ENCODE results near the gene LRMDA.

LRMDA gene

DNA sequence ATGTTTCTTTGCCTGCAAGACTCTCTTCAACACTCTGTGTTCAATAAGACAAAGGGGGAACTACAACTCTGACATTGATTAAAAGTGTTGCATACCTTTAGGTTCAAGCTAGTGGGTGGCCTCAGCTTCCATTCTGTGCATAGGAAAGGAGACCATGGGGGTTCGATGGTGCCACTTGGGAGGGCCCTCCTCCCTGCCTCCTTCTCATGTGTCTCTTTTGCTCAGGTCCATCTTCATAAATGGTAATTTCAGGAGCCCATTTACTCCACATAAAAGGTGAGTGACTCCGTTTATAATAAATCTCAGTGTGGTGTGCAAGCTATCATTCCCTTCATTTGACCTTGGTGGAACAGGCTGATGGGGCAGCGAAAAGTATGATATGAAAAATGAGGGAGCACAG, 285.1 kb downstream of the LRMDA start:
- no peak for DNase-seq (ENCODE audit: low read depth)

DNA sequence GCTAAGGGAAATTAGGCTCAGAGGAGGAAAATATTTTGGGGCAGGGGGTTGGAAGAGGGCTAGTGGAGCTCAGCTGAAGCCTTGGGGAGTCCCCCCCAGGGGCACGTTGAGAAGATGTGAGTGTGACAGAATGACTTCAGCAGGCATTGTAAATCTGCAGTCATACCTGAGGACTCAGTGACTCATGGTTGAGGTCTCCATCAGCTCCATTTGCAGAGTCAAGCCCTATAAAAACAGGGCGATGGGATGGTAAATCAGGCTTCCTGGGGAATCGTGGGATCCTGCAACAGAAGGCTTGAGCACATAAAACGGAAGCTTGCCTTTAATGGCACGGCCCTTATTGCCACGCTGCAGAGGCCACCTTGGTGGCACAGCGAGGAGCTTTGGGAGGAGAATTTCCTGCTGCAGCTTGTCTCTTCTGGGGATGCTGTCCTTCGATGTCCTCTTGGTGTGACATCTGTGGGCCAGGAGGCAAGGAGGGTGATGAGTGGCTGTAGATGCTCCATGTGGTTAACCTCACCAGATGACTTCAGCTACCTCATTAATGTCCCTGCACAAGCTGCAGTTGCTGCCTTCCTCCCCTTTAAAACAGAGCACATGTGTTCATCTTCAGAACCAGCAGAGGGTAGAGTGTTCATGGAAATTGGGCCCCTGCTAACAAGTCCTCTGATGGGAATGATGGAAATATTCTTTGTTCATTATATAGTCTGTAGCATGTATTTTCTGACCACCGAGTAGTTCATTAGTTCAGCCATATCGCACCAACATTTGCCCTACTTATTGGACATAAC, 285.9 kb downstream of the LRMDA start:
- no peak for DNase-seq (ENCODE audit: low read depth)

DNA sequence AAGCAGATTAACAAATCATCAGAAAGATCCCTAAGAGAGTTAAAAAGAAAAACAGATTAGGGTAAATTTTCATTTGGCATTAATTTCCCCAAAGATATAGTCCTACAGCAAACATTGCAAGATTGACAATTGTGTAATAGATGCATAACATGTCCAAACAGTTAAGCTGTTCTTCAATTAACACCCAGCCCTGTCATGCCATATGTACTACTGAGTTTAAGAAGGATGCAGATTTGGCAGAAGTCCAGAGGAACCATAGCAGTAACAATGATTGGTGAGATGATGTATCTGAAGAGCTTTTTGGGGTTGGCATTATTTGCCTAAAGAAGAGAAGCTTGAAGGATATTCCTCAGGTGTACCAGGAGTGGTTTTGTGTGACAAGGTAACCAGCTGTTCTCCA, 287.6 kb downstream of the LRMDA start:
- no peak for DNase-seq (ENCODE audit: low read depth)

DNA sequence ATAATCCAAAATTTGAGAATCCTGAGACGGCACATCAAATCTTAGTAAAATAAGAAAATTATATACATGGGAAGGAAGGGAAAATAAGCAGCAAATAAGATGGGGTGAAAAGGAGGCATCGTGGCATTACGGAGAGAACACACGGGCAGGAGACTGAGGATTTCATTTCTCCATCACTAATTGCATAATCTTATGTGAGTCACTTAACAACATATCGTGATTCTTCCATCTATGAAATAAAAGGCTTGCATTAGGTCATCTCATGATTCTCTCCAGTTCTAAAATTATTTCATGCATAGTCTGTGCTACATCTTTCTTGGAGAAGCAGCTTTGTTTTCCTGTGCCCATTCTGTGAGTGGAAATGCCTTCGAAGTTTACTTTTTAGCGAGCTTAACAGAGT, 288.7 kb downstream of the LRMDA start:
- DNase-seq (ENCODE audit: low read depth), result no peak

DNA sequence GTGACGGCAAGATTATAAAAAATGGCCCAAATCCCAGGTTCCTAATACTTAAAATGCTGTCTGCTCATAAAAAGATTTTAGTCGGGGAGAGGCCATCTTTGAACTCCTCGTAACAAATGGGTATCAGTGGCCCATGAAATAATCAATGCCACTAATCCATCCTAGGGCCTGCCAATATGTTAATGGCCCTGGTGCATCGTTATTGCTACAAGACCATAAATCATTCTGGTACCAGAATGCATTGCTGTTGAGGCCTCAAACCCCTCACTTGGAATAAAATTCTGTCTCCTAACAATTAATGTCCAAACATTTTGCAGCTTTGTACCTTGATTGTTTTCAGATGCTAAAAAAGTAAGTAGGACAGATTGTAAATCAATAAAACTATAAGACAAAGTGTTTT, 290.6 kb downstream of the LRMDA start:
- no peak for DNase-seq (ENCODE audit: low read depth)

DNA sequence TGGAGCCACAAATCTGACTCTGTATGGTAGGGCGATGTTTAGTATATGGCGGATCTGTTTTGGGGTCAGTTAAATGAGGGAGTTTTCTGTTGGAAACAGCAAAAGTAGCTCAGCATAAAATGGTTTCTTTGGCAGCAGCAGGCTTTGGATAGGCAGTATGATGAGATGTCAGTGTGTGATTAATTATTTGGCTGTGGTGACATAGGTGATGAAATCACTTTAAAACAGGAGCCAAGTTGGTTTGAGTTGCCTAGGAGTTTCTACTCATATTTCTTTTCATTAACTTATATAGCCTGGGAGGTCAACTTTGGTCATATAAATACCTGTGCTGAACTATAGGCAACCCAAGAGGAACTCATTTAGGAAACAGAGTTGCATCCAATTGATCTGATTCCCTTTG, 291.2 kb downstream of the LRMDA start:
- no peak for DNase-seq (ENCODE audit: low read depth)

DNA sequence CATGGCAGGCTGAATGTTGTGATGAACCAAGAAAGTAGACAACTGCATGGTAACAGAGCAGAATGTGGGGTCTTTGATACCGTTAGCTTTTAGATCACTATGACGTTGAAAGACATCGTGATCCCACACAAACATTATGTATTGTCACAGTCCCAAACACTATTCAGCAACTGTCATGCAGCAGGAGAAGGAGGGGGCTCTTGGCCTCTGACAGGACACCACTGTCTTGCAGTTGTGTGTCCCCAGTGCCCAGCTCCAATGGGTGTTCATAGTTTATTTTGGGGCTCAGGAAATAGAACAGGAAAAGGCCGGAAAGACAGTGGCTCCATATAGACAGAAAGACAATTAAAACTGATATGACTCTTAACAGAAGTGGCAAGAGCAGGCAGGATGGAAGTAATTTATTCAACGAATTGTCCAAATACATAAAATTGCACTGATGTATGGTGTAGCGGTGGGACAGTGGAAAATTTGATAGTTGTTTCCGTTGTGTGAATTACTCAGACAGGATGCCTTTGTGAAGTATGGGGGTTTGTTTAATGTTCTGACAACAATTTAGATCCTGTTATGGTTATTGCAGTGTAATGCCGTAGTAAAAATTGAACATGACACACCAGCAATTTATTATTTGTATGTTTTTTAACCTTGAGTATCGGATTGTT, 292.0 kb downstream of the LRMDA start:
- DNase-seq (ENCODE audit: low read depth), result no peak

DNA sequence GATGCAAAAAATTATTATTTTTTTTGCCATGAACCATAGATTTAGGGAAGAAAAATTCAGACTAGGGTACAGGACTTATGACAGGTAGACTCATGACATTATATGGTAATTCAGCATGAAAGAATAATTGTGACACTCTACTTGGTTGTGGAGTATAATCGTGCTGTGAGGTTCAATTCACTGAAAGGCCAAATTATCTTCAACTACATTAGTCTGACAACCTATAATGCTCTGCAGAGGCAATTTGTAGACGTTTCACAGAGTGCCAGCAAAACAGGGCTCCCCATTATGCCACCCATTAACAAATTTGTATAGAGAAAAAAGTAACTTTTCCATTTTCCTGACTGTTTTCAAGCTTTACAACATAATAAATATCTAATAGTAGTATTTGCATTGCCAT, 292.6 kb downstream of the LRMDA start:
- no peak for DNase-seq (ENCODE audit: low read depth)

DNA sequence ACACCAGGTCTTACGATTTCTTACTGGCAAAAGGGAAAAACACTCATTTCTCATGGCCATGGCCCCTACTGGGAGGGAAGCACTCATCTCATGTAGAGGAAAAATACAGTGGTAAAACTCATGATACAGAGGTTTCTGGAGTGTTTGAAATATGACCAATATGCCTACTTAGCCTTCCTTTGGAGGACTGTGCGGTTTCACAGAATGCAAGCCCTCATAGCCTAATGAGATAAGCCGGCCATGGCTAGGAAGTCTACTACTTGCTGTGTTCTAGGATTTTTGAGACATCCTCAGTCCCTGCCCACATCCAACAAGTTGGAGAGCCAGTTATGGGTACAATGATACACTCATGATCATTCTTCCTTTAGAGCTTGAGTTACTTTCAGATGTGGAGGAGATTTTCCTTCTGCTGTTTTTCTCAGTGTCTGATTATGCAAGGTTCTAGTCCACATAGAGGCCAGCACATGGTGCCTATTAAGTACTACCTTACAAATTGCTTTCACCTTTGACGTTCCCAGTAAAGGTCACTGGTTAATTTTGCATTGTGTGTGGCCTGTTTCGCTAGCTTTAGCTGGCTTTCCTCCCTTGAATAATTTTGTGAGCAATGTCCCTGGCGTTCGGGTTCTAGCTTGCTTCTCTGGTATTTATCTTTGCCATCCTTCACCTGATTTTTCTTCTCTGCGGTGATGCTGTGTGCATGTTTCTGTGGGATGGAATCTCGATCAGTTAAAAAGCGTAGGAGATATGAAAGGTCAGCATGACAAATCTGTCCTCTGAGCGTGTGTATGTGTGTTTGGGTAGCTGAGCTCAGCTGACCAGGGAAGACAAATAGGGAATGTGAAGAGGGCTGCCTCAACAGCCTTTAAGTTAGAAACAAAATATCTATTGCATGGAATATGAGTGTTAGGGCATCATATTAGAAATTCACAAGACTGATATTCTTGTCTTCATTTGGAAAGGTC, 295.4 kb downstream of the LRMDA start:
- DNase-seq (ENCODE audit: low read depth), result no peak

DNA sequence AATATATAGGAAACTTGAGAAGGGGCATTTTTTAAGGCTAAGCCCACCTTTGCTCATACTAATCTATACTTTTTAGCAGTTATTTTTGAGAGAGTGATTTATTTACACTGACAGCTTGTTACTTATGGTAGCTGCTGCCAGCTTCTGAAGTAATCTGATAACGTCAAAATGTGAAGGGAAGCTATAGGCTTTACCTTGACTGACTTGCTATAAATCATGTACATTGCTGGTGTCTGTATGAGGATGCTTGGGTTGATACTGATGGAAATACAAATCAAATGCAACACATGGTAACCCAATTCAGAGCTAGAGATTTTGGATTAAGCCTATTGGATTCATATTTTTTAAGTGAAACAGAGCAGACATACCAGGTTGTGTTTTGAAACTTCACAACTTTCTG, 299.4 kb downstream of the LRMDA start:
- no peak for DNase-seq (ENCODE audit: low read depth)

DNA sequence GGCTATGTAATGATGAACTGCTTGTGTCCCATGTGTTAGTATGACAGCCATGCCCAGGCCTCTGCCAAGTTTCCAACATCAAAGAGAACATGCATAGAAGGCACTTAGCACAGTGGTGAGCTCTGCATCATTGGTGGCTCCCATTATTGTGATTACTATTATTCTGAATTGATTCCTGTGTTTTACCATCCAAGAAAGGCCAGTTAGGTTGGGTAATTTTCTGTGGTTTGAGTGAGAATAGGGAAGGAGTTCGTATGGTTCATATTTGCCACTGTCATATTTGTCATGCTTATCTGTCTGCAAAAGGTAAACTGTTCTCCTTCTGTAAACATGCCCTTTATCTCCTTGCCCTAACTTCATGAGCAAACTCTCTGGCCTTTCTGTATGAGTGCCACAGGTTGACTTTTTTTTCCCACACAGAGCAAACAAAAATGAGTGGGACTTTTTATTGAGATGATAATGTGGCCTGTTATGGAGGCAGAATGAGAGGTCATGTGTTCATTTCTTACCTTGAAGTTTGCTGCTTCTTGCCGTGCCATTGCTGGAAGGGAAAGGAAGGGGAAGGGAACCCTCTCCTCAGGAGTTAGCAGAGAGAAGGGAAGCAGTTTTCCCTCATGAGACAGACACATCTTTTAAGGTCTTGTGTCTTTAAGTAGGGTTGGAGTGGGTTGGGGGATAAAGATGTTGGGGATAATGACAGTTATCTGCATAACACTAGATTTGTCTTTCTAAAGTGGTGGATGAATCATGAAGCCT, 301.9 kb downstream of the LRMDA start:
- DNase-seq (ENCODE audit: low read depth), result no peak

DNA sequence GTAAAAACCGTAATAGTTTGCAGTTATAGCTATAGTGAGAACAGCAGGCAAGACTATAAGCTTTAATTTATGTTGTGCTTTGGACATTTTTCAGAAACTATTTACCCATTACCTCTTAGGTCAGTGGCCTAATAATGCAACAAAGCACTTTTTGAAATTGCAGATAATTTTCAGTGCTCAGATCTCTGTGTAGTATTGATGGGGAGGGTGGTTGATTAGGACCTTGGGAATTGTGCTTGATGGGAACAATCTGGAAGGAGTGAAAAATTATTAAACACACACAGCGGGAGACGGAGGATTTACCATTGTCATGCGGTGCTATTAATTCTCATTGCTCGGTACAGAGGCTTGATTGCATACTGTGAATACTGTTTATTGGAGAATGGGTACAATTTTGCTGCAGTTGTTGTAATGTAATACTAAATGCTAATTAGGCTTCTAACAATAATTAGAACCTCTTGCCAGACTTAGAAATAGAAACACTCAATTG, 304.8 kb downstream of the LRMDA start:
- DNase-seq (ENCODE audit: low read depth), result no peak

DNA sequence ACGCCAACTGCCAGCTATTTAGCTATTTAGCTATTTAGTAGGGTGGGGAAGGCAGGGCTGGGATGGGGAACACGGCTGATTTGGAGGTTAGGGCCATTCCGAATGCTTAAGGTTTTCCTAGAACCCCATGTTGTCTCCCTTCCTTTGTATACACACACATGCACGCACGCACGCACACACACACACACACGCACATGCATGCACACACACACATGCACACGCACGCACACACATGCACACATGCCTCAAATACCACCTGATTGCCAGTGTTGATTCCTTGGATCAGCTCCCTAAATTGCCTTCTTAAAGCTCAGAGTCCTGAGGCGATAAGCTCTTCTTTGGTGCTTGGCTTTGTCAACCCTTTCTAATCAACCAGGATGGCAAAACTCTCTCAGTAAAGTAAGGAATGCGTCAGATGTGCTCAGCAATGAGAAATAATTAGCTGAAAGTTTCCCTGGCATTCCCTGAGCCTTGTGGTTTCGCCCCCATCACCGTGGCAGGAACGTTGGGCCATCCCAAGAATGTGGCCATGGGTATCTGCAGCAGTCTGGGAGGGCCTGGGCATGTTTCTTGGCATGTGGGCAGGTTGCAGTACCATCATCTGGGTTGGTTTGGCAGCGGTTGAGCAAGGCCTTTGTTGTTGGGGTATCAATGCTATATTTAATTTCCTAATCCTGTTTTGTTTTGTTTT, 305.6 kb downstream of the LRMDA start:
- no peak for DNase-seq (ENCODE audit: low read depth)

DNA sequence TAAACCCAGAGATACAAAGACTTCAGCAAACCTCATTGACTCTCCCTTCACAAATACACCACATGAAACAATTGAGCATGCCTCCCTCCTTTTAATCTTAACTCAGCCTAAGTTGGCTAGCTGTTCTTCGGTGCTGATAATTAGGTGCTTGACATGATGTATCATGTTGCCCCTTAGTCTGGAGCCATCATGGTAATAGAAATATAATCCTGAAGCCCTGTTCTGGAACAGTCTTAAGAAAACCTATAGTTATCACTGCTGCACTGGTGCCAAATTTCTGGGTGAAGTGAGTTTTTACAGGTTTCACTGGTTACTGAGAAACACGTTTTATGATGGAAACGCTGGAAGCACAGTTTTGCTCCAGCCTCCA, 306.1 kb downstream of the LRMDA start:
- DNase-seq (ENCODE audit: low read depth), result no peak

DNA sequence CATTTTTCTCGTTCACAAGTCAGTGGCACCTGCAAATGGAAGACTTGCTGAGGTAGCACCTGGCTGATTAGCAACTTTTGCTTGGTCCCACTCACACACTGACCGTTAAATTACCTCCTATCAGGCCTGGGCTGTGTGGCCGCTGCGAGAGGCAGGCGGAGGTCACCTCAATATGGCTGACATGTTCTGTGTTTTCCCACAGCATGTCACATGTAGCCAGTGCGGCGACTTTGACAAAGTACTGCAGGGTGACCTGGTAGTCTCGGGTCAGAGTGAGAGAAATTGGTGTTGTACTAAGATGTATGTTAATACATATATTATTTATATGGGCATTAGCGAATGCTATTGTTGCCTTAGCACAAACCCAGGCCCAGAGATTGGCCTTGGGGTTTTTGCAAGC, 307.5 kb downstream of the LRMDA start:
- no peak for DNase-seq (ENCODE audit: low read depth)

DNA sequence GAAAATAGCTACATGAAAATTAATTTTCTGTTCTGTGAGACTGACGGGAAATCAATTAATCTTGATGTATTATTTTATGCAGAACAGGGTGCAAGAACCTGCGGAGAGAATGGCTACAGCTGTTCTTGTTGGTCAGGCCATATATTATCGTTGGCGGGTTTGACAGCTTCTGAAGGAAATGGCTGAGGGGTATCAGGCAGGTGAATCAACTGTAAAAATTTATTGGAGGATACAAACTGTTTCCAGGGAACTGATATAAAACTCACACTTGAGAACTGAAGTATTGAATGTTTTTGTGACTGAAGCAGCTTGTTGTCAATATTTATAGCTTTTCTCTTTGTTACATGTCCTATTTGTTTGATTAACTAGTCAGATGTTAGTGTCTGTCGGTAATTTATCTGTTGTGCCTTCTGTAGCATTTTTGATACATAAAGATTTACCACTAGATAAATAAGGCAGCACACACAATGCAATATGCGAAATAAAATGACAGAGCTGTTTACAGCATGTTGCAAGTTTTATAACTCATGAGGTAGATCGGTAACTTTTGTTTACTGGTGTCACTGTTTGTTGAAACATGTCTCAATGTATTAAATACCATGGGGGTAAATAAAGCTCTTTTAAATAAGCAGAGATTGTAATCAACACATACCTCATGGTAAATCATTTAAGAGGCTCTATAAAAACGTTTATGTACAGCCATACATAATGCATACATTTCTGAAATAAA, 308.2 kb downstream of the LRMDA start:
- DNase-seq (ENCODE audit: low read depth), result no peak

DNA sequence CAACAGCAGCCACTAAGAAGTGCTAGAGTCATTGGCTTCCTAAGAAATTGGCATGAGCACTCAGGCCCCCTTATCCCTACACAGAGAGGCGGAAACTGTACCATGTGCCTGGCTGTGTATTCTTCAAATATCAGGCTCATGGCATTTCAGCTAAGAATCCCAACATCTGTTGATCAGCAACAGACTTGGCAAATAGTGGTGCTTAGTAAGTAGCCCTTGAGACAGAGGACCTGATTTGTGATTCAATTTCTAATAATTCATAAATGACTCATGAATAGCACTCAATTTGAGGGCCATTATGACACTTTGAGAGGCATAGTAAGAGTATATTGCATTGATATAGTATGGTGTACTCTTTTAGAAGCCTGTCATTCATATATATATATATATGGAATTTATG, 309.1 kb downstream of the LRMDA start:
- no peak for DNase-seq (ENCODE audit: low read depth)

DNA sequence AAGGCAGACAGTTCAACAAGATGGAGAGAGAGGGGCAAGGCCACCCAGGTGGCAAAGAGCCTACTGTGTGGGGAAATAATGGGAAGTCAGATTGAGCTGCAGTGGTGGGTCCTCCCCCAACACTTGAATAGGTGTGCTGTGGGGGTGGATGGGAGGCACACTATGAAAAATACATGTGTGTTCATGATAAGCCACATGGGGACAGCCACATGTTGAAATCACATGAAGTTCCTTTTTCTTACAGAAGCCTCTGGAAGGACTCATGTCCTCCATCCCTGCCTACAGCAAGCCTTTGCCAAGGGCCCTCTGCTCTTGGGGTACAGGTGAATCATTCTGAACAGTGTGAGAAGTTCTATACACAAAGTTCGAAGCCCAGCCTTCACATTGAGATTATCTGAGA, 310.9 kb downstream of the LRMDA start:
- DNase-seq (ENCODE audit: low read depth), result no peak

DNA sequence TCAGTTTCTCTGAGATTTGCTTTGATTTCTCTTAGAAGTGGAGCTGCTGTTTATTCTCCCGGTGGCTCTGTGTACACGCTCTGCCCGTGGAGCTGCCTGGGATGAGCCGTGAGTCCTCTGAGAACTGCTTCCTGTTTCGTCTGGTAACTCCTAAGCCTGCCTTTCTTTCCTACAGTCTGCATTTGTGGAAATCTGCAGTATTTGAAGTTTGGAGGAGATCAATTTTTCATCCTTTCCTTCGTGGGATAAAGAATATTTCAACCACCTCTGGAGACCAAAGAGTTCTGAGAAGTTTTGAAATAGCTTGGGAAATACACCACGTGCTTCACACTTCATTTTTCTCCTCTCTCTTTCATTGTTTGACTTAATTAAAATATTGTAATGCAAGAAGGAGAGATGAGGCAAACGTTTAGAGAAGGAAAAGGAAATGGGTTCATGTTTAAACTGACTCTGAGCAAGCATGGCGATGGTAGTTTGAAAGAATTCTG, 311.9 kb downstream of the LRMDA start:
- no peak for DNase-seq (ENCODE audit: low read depth)

DNA sequence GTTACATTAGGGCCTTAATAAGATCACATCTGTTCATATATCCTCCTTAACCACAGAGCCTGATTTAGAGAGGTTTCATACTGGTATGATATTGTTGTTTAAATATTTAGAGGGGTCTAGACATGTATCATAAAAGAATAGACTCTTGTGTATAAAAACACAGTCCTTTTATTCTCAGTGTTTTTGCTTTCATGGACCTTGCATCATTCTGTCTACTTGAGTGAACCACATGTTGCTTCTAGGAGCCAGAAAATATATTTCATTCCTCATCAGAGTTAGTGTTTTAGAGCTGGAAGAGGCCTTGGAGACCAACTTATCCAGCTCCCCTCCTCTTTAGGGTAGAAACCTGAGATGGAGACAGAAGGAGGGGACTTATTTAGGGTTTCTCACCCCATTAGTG, 312.8 kb downstream of the LRMDA start:
- DNase-seq (ENCODE audit: low read depth), result no peak

Data from activated T-cell treated with anti-CD3 and anti-CD28 coated beads for 24 hours (primary cell).